ENCODE results near the gene HDAC4. TPM values are rescaled to one million over a fixed set of nuclear protein-coding genes. Genes with fewer than 3 reads are reported as not detected.

Gene HDAC4
- total and polyA plus RNA-seq, 2 of the 4 experiments (the other 2 are of a cell fraction): 4.1 to 7.2 TPM

DNA sequence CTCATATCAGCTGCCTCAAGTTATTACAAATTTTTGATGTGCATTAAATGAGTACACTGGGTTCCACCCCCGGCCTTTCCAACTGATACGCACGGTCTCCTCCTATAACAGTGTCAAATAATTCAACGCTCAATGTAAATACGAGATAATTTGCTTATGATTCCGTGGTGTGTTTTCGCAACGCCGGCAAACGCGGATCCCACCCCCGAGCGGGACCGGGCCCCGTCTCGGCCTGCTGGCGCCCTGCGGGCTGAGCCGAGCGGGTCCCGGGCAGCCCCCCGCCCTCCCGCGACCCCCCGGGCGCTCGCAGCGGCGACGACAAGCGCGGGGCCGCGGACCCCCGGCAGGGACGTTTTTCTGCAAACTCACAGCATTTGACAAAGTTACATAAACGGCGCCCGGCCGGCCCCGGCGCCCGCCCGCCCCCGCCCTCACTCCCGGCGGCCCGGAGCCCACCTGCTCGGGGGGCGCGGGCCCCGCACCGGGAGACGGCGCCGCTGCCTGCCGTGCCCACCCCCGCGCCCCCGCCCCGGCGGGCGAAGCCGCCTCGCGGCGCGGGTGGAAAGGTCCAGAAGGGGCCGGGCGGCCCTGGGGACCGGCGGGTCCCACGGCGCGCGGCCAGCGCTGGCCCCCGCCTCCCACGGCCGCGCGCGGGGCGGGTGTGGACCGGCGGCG is 762 bp downstream of the HDAC4 start:
- H2BK20ac ChIP-seq (ENCODE audit: low read depth, low read length): no peak overlapping the region
- no peaks in the 10 kb centered on the region for H3K9me3 ChIP-seq (ENCODE audit: control insufficient read depth, insufficient read depth, low read length)
- peak overlapping the region; percentile 89; the same call in 1 of the 2 replicates for H3K9ac ChIP-seq (ENCODE audit: low read depth, low read length)
- peak overlapping the region; percentile 92 for H3K4me2 ChIP-seq (ENCODE audit: low read depth, low read length)
- 0% methylated on average over 6 of the region's 87 CpGs; no CpG with 5 or more reads in 1 of the 2 experiments for WGBS, 2 experiments (ENCODE audit: extremely low coverage in 2 of 2, insufficient read length in 1 of 2)
- peak overlapping the region; percentile 33 for H2BK5ac ChIP-seq (ENCODE audit: low read depth, low read length, poor library complexity, severe bottlenecking)
- no peak overlapping the region for H2BK120ac ChIP-seq (ENCODE audit: low read depth, low read length)
- peaks cover 8% of the 10 kb centered on the region for H3K9me1 ChIP-seq (ENCODE audit: insufficient read depth, low read length)
- no peak overlapping the region for H2AK9ac ChIP-seq (replicated peaks; ENCODE audit: low read depth, low read length, poor library complexity)
- H3K18ac ChIP-seq (ENCODE audit: low read depth, low read length): no peak overlapping the region
- no peak overlapping the region for H4K91ac ChIP-seq (ENCODE audit: insufficient read depth, low read depth, low read length)
- no peak overlapping the region for H3K56ac ChIP-seq (ENCODE audit: extremely low read depth, insufficient read depth, low read length)
- CTCF ChIA-PET: no interaction called here
- H2AFZ ChIP-seq (replicated peaks; ENCODE audit: low read length, poor library complexity): peak overlapping the region; percentile 55
- dilution Hi-C loops (cut with HindIII; ENCODE audit: low sequenced_read_pairs, unreplicated experiment): no loop called here
- in situ Hi-C loops (cut with MboI; ENCODE audit: low sequenced_read_pairs): loop anchor here (10.0 kb wide), 1 partner anchor 125 kb away; no protein-coding TSS in a partner anchor
- H3K14ac ChIP-seq (replicated peaks; ENCODE audit: low read depth, low read length): no peak overlapping the region; the same call in 1 of the 2 replicates
- DNase-seq (peak; percentile 36), ATAC-seq (ENCODE audit: low read depth) (no peak)
- H3K27me3 ChIP-seq (ENCODE audit: control insufficient read depth, insufficient read depth, low read length): no peaks in the 10 kb centered on the region
- H3K36me3 ChIP-seq (ENCODE audit: control insufficient read depth, insufficient read depth, low read length): 0 out of 2 replicates have a peak, but pooled peaks cover 4% of the 10 kb centered on the region
- H3K4me3 ChIP-seq (ENCODE audit: insufficient read depth, low read depth, low read length): peak overlapping the region; percentile 53
- H2AK5ac ChIP-seq (ENCODE audit: low read depth, low read length): no peak overlapping the region
- no peak overlapping the region for H4K8ac ChIP-seq (ENCODE audit: low read depth in 2 of 2, low read length in 2 of 2)
- H3K27ac ChIP-seq (ENCODE audit: insufficient read depth, low read length): peak overlapping the region; percentile 84
- intact Hi-C loops (cut with micrococcal nuclease): loop anchor here (2.0 to 10.0 kb wide), 4 partner anchors 71 to 595 kb away; no protein-coding TSS in a partner anchor
- no peak overlapping the region for H3K23ac ChIP-seq (ENCODE audit: low read depth, low read length)
- BruUV-seq (replicated peaks): no TSS peak
- peaks cover 5% of the 10 kb centered on the region; the same call in 1 of the 2 replicates for H3K4me1 ChIP-seq (ENCODE audit: control insufficient read depth, insufficient read depth, low read length)
- no peak overlapping the region for H3K4ac ChIP-seq (ENCODE audit: low read depth, low read length)
- no peak overlapping the region for H2BK15ac ChIP-seq (ENCODE audit: low read depth, low read length)
- peaks cover 22% of the 10 kb centered on the region for H4K20me1 ChIP-seq (ENCODE audit: insufficient read depth, low read length)
- H4K5ac ChIP-seq (ENCODE audit: low read depth, low read length): no peak overlapping the region
- TF ChIP-seq MAFK (IDR thresholded peaks at IDR 0.05; ENCODE audit: low read depth, low read length) (no peak), RFX5 (IDR thresholded peaks at IDR 0.05; ENCODE audit: low read depth, low read length) (no peak), POLR2A (IDR thresholded peaks at IDR 0.05; ENCODE audit: low read depth, low read length) (0 out of 2 replicates have a peak, but pooled peaks have one; percentile 21), CEBPB (IDR thresholded peaks at IDR 0.05; ENCODE audit: low read depth, low read length) (peak; percentile 60), MXI1 (IDR thresholded peaks at IDR 0.05; ENCODE audit: borderline replicate concordance, low read depth, low read length) (peak; percentile 34; the same call in 1 of the 2 replicates), BHLHE40 (IDR thresholded peaks at IDR 0.05; ENCODE audit: low read depth, low read length) (no peak)
- peaks cover 6 to 38% of the 10 kb centered on the region in 2 experiments; a peak in 3 of 4 replicates for H3K79me1 ChIP-seq (ENCODE audit: low read depth in 1 of 2, low read length in 2 of 2)
- POLR2A ChIA-PET (ENCODE audit: unreplicated experiment): no interaction called here

Data from IMR-90 (cell line).